T-helper 2 cell treated with Interferon-gamma antibody and Interleukin-4, amounts not matched to agents 5 μg/mL and 100 μg/mL, for 36 hours (primary cell): ENCODE results near the gene AKIRIN1.
"Not testable (repeated sequence)": the region's sequence is repeated elsewhere in the genome, so short reads cannot be mapped to it uniquely, and the experiment has no call there.

Experiments
- DNase-seq: peaks from one replicate; pipeline ENCODE4 v3.0.0; 2021; ENCODE audit warnings: low spot score
- H3K27ac Mint-ChIP-seq: one replicate; pipeline ENCODE4 v1.8.0; 2021; ENCODE audit warnings: mild to moderate bottlenecking, mixed read lengths
- H3K27me3 Mint-ChIP-seq: one replicate; pipeline ENCODE4 v1.8.0; 2021; ENCODE audit warnings: low read depth, mixed read lengths
- H3K36me3 Mint-ChIP-seq: one replicate; pipeline ENCODE4 v1.8.0; 2021; ENCODE audit warnings: low read depth, mixed read lengths
- H3K4me1 Mint-ChIP-seq: one replicate; pipeline ENCODE4 v1.8.0; 2021; ENCODE audit warnings: low read depth, mixed read lengths
- H3K4me3 Mint-ChIP-seq: one replicate; pipeline ENCODE4 v1.8.0; 2022; ENCODE audit warnings: mild to moderate bottlenecking, moderate library complexity, mixed read lengths
- H3K9me3 Mint-ChIP-seq: one replicate; pipeline ENCODE4 v1.8.0; 2021; ENCODE audit warnings: mixed read lengths

AKIRIN1 gene

DNA sequence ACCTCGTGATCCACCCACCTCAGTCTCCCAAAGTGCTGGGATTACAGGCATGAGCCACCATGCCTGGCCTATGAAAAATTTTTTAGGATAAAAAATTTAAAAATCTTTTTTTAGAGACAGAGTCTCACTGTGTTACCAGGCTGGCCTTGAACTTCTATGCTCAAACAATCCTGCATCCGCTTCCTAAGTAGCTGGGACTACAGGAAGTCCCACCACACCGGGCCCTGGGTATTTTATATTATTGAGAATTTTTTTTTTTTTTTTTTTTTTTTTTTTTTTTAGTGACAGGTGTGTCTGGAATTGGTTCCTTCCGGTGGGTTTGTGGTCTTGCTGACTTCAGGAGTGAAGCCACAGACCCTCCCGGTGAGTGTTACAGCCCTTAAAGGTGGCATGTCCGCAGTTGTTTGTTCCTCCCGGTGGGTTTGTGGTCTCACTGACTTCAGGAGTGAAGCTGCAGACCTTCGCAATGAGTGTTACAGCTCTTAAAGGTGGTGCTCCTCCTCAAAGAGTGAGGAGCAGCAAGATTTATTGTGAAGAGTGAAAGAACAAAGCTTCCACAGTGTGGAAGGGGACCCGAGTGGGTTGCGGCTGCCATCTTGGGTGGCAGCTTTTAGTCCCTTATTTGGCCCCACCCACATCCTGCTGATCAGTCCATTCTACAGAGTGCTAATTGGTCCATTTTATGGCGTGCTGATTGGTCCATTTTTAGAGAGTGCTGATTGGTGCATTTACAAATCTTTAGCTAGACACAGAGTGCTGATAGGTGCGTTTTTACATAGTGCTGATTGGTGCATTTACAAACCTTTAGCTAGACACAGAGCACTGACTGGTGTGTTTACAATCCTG lies 13.5 kb upstream of the AKIRIN1 start:
- not testable (repeated sequence) for DNase-seq, H3K27me3 Mint-ChIP-seq, H3K4me1 Mint-ChIP-seq
- peak overlapping the region; percentile 66 for H3K4me3 Mint-ChIP-seq
- H3K27ac Mint-ChIP-seq: peak overlapping the region; percentile 87
- peaks cover 22% of the 10 kb centered on the region for H3K9me3 Mint-ChIP-seq
- H3K36me3 Mint-ChIP-seq: peaks cover 11% of the 10 kb centered on the region

DNA sequence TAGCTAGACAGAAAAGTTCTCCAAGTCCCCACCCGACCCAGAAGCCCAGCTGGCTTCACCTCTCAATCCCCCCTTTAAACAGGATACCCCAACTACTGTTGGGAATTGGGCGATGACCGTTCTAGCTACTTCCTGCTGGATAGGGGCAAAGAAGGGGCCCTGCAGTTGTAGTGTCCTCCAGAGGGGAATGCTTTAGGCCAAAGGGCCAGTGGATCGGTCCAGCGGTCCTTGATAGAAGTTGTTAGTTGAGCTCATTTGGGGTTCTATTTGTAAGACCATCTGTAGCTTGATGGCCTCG lies 12.9 kb upstream of the AKIRIN1 start:
- H3K27ac Mint-ChIP-seq: peak overlapping the region; percentile 87
- H3K4me3 Mint-ChIP-seq, DNase-seq, H3K4me1 Mint-ChIP-seq, H3K27me3 Mint-ChIP-seq: not testable (repeated sequence)
- peaks cover 22% of the 10 kb centered on the region for H3K9me3 Mint-ChIP-seq
- peaks cover 11% of the 10 kb centered on the region for H3K36me3 Mint-ChIP-seq

DNA sequence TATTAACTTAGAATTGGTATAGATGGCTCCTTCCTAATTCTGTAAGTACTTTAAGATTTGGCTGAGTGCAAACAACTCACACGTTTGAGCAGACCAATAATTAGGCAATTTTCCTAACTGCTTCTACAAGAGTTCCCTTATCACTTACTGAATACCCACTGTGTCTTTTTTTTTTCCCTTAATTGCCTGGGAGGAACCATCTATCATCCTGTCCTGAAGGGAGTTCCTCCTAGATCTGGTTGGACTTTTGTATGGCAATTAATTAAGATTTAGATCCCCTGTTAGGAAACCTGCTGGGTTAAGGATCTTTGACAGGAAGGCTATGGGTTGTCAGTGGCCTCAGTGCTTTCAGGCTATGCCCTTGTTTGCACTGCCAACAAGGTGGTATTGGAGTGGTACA lies 11.7 kb upstream of the AKIRIN1 start:
- H3K27ac Mint-ChIP-seq, H3K4me1 Mint-ChIP-seq: not testable (repeated sequence)
- H3K36me3 Mint-ChIP-seq: peaks cover 11% of the 10 kb centered on the region

DNA sequence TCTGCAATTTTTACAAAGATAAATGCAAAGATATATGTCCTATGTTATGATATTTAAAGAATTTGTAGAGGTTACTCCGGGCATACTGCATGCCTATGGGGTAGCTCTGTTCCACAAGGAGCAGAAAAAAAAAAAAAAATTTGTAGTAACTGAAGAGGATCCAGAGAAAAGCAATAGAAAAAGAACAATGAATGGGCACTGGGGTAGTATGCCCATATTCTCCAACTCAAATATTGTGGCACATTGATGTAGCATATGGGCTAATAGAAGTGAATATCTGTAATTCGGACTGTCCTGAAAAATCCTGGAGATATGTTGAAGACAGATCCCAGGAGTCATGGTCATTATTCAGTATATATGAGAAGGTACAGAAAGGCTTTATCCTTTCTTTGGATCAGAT lies 1.1 kb upstream of the AKIRIN1 start:
- Mint-ChIP-seq H3K4me1 (peaks cover 27% of the 10 kb centered on the region), H3K27me3 (no peaks in the 10 kb centered on the region)

More for the DNA sequence above, 11.7 kb upstream of the AKIRIN1 start:
- not testable (repeated sequence) for H3K27me3 Mint-ChIP-seq, DNase-seq, H3K4me3 Mint-ChIP-seq
- peaks cover 22% of the 10 kb centered on the region for H3K9me3 Mint-ChIP-seq

DNA sequence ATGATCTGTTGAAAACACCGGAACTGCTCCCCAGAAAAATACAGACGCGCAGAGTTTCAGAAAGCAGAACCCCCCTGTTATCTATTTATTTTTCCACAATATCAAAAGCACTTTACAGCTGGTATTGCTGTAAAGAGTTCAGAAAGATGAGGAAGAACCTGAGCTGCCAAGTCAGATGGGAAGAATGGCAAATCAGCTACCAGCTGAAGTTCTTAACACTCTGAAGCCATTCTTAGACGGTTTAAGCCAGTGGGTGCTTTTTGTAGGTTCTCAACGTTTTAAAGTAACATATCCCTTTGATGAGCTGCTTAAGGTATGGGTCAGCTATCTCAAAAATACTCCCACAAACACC lies 714 bp upstream of the AKIRIN1 start:
- Mint-ChIP-seq H3K36me3 (peaks cover 20% of the 10 kb centered on the region), H3K4me3 (peak overlapping the region; percentile 80), H3K27ac (peak overlapping the region; percentile 81), H3K9me3 (no peaks in the 10 kb centered on the region), H3K4me1 (peaks cover 31% of the 10 kb centered on the region), H3K27me3 (no peaks in the 10 kb centered on the region)
- no peak for DNase-seq

More for the DNA sequence above, 1.1 kb upstream of the AKIRIN1 start:
- H3K27ac Mint-ChIP-seq: peak overlapping the region; percentile 81
- H3K4me3 Mint-ChIP-seq: peak overlapping the region; percentile 80
- no peaks in the 10 kb centered on the region for H3K9me3 Mint-ChIP-seq
- peaks cover 17% of the 10 kb centered on the region for H3K36me3 Mint-ChIP-seq
- no peak for DNase-seq

DNA sequence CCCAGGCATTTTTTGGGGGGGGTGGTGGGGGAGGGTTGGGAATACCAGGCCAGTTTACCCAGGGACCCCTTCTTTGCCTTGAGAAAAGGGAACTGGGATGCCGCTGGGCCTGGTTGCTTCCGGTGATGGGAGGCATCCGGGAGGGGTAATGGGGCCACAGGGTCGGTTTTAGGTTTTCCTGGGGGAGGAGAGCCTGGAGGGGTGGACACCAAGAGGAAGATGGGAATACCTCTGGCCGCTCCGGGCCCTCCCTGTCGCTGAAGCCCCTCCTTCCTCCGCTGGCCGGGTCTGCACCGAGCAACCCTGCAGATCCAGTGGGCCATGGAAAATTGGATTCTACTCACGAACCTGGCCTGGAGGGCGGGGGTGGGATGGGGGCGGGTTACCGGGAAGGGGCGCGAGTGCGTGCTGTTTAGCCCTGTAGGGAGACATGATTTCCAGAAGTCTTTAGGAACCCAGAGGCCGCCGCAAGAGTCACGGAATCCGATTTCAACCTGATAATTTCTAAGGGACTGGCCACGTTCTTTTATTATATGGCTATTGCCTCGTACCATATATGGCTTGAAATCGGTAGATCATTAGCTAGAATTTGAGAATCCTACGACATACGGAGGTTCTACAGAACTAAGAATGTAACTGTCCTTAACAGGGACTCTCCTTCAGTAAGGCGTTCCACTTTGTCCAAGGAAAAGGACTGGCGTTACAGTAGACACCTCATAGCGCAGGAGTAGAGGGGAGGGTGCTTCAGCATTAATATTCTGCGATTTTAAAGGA lies 749 bp downstream of the AKIRIN1 start:
- Mint-ChIP-seq H3K36me3 (peaks cover 29% of the 10 kb centered on the region), H3K27me3 (no peaks in the 10 kb centered on the region), H3K9me3 (no peaks in the 10 kb centered on the region), H3K4me3 (peak overlapping the region; percentile 93), H3K27ac (peak overlapping the region; percentile 83), H3K4me1 (peaks cover 36% of the 10 kb centered on the region)
- no peak for DNase-seq

DNA sequence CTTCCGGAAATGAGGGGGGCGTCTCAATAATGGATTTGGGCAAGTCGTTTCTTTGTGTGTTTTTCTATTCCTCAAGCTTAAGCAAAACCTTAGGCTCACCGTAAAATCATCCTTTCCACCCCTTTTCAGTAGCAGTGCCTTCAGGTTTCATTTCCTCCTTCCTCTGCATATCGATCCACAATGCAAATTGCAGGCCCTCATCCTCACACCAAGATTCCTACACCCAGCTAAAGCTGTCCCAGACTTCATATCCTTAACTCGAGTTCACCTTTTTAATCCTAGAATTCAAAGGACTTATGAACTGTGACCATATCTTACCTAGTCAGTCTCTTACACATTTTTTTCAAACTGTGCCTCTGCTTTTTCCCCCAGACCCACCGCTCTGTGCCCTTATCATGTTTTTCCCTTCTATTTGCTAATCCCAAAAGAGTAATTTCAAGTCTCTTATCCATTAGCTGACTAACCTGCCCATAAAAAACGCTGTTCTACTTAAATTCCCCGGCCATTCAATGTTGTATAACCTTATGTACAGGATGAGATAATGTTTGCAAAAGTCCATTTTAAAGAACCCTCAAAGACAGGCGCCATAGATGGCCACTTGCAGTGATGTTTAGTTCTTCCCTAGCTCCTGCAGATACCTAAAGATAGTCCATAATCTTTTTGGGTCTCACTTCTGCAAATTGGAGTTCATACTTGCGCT lies 1.5 kb downstream of the AKIRIN1 start:
- Mint-ChIP-seq H3K27me3 (no peaks in the 10 kb centered on the region), H3K27ac (peak overlapping the region; percentile 83), H3K4me3 (peak overlapping the region; percentile 93), H3K36me3 (peaks cover 29% of the 10 kb centered on the region), H3K4me1 (peaks cover 43% of the 10 kb centered on the region), H3K9me3 (no peaks in the 10 kb centered on the region)
- no peak for DNase-seq

DNA sequence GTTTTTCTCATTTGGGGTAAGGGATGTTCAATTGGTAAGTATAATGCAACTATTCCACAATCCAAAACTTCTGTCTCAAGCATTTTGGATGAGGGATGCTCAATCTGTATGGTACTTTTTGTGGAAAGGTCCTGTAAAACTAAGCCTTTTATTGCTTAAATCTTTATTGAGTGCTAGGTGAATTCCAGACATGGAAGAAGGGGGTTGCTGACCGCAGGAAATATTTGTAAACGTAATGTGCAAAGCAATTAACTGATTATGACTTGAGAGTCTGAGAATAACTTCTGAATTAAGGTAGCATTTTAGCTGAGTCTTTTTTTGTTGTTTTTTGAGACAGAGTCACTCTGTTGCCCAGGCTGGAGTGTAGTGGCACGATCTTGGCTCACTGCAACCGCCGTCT lies 3.1 kb downstream of the AKIRIN1 start:
- H3K4me1 Mint-ChIP-seq: peaks cover 54% of the 10 kb centered on the region
- no peaks in the 10 kb centered on the region for H3K9me3 Mint-ChIP-seq
- H3K36me3 Mint-ChIP-seq: peaks cover 43% of the 10 kb centered on the region
- H3K4me3 Mint-ChIP-seq: peak overlapping the region; percentile 32
- no peaks in the 10 kb centered on the region for H3K27me3 Mint-ChIP-seq
- no peak for DNase-seq
- no peak overlapping the region for H3K27ac Mint-ChIP-seq

DNA sequence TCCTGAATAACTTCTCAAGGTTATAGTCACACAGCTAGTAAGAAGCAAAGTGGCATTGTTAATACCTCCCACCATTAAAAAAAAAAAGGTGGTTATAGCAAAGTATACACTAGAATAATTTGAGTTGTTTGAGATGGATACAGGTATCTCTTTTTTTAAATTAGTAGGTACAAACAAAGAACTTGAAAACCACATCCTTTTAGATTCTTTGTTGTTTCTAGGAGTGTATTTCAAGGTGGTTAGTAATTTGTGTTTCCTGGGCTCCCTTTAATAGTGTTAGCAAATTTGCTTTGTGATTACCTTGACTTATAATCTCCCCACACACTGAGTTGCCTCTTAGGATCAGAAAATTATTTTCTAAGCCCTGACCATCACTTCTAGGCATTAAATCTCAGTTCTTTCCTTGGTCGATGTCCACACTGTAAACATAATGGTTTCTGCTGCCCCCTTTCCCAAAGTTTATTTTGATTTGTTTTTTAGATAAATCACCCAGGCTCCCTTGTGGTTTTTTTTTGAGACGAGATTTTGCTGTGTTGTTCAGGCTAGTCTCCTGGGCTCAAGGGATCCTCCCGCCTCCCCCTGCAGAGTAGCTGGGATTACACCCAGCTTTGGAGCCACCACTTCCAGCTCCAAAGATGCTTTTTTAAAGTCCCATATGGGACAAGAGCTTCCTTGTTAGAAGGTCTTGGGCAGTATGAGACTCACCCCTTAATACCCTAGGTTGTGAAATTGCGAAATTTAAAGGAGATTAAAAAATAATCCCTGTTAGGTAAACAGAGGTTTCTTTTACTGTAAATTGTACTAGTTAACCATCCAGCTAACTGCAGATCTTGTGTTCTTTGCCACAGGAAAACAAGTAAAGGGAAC lies 6.2 kb downstream of the AKIRIN1 start:
- Mint-ChIP-seq H3K4me1 (peaks cover 56% of the 10 kb centered on the region), H3K9me3 (no peaks in the 10 kb centered on the region), H3K36me3 (peaks cover 66% of the 10 kb centered on the region), H3K27ac (peak overlapping the region; percentile 78), H3K4me3 (peak overlapping the region; percentile 75), H3K27me3 (no peaks in the 10 kb centered on the region)
- no peak for DNase-seq

DNA sequence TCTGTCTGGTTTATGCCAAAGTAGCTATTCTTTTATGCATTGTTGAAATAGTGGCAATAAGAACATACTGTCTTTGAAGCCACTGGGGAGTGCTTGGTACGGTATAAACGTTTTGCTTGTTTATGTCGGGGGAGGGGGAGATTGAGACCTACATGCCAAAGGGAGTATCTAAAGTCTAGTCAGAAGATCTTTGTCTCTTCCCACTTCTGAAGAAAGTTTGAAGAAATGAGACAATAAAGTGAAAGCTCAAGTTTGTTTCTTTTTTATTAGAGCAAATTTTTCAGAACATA lies 6.8 kb downstream of the AKIRIN1 start:
- Mint-ChIP-seq H3K4me1 (peaks cover 54% of the 10 kb centered on the region), H3K9me3 (no peaks in the 10 kb centered on the region), H3K27me3 (no peaks in the 10 kb centered on the region), H3K36me3 (peaks cover 66% of the 10 kb centered on the region), H3K27ac (peak overlapping the region; percentile 78), H3K4me3 (peak overlapping the region; percentile 75)
- DNase-seq: no peak

DNA sequence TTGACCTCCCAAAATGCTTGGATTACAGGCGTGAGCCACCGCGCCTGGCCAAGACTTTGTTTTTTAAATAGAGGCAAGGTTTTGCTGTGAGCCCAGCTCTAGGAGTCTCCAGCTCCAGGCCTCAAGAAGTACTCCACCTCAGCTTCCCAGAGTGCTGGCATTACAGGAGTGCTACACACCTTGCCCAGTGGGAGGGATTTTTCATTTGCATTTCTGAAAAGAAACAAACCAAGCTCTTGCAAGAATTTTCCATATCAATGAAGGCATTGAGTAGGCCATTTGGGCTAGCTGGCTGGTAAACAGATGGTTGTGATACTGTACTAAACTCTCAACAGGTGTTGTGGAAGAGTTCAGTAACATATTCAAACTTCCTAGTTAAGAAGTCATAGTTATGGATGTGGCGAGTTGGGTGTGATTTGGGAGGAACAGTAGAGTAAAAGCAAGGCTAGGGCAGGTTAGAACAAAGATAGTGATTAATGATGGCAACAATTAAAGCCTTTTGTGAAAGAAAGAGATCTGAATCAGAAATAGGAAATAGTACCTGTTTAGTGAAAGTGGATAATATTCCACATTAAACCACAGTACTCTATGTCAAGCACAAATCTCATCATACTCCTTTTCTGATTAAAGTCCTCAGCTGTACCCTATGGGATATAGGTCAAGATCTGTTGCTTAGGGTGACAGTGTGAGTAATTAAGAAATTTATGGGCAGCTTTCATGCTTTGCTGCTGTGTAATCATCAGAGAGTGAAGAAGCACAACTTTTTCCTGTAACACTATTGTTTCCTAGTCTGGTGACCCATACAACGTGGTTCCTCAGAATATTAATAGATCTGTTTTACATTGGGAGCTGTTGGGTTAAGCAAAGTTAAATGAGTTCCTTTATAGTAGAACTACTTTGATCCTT lies 10.7 kb downstream of the AKIRIN1 start:
- Mint-ChIP-seq H3K27ac (peak overlapping the region; percentile 27), H3K9me3 (no peaks in the 10 kb centered on the region), H3K4me1 (peaks cover 42% of the 10 kb centered on the region), H3K36me3 (peaks cover 65% of the 10 kb centered on the region), H3K4me3 (no peak overlapping the region), H3K27me3 (no peaks in the 10 kb centered on the region)
- no peak for DNase-seq

DNA sequence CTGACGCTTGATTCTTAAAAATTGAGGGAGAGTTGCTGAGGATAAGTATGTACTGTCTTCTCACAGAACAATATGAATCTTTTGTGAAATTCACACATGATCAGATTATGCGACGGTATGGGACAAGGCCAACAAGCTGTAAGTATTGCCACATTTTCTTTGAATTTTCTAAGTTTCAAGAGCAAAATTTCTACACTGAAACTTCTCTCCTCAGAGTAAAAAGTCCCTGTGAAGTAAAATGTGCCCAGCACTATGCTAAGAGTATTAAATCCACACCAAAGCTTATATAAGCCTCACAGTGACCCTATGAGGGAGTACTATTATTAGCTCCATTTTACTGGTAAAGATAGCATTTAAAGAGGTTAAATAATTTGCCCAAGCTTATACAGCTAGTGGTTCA lies 12.2 kb downstream of the AKIRIN1 start:
- Mint-ChIP-seq H3K4me1 (peaks cover 28% of the 10 kb centered on the region), H3K4me3 (no peak overlapping the region), H3K27ac (peak overlapping the region; percentile 18)

DNA sequence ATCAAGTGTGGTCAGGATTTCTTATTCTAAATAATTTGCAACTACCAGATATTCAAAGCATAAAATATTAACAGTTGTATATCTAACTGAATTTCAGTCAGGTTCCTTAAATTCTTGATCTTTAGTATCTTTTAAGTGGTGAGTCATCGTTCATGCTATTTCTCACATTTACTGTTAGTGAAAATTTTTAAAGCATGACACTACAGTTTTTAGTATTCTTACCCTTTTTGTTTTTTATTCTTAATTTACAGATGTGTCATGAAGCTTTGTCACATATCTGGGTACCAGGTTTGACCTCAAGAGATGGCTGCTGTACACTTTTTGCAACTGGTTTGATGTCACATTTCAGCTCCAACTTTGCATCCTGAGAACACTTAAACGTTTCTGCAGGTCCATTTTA lies 12.7 kb downstream of the AKIRIN1 start:
- no peak overlapping the region for H3K4me3 Mint-ChIP-seq

More for the DNA sequence above, 12.2 kb downstream of the AKIRIN1 start:
- peaks cover 67% of the 10 kb centered on the region for H3K36me3 Mint-ChIP-seq
- no peaks in the 10 kb centered on the region for H3K9me3 Mint-ChIP-seq
- no peaks in the 10 kb centered on the region for H3K27me3 Mint-ChIP-seq
- DNase-seq: no peak

More for the DNA sequence above, 12.7 kb downstream of the AKIRIN1 start:
- no peak for DNase-seq
- peak overlapping the region; percentile 21 for H3K27ac Mint-ChIP-seq
- no peaks in the 10 kb centered on the region for H3K27me3 Mint-ChIP-seq
- H3K36me3 Mint-ChIP-seq: peaks cover 68% of the 10 kb centered on the region
- peaks cover 27% of the 10 kb centered on the region for H3K4me1 Mint-ChIP-seq
- no peaks in the 10 kb centered on the region for H3K9me3 Mint-ChIP-seq
